HepG2 (cell line): Measurements from ENCODE around the gene SLC7A8. TPM values are rescaled to one million over a fixed set of nuclear protein-coding genes. Genes with fewer than 3 reads are reported as not detected.

ENCODE experiments used
- GLI4 ChIP-seq: sonication (generic); formaldehyde crosslinking; IDR thresholded peaks from 2 replicates; pipeline ENCODE4 v1.5.1; 2020; ENCODE audit warnings: missing genetic modification reagents, mild to moderate bottlenecking, moderate library complexity, borderline replicate concordance
- HNF4G ChIP-seq, 2 experiments: sonication (generic) in 1 of 2; formaldehyde crosslinking in 1 of 2; IDR thresholded peaks; 2 replicates each; pipeline versions ENCODE4 v1.4.0 to v1.6.1; 2011 to 2020; ENCODE audit warnings: borderline replicate concordance in 2 of 2, low read depth in 2 of 2, mild to moderate bottlenecking in 2 of 2, low read length in 1 of 2, missing genetic modification reagents in 1 of 2, moderate library complexity in 1 of 2
- KDM2A ChIP-seq: sonication (generic); formaldehyde crosslinking; IDR thresholded peaks from 2 replicates; pipeline ENCODE4 v1.4.0; 2020; ENCODE audit warnings: low read depth, missing genetic modification reagents, borderline replicate concordance
- KLF12 ChIP-seq: sonication (generic); formaldehyde crosslinking; IDR thresholded peaks from 2 replicates; pipeline ENCODE4 v1.4.0; 2020; ENCODE audit warnings: missing genetic modification reagents, borderline replicate concordance
- PAWR ChIP-seq: sonication (generic); formaldehyde crosslinking; IDR thresholded peaks from 2 replicates; pipeline ENCODE4 v1.4.0; 2020; ENCODE audit warnings: missing genetic modification reagents, mild to moderate bottlenecking, borderline replicate concordance
- TP53 ChIP-seq: sonication (generic); formaldehyde crosslinking; conservative IDR thresholded peaks from 2 replicates; pipeline ENCODE4 v1.4.0; 2020; ENCODE audit warnings: missing genetic modification reagents
- ZNF33B ChIP-seq: sonication (generic); formaldehyde crosslinking; IDR thresholded peaks from 2 replicates; pipeline ENCODE4 v1.5.1; 2020; ENCODE audit warnings: mild to moderate bottlenecking, missing genetic modification reagents
- ZNF441 ChIP-seq: sonication (generic); formaldehyde crosslinking; IDR thresholded peaks from 2 replicates; pipeline ENCODE4 v1.7.0; 2021; ENCODE audit warnings: missing genetic modification reagents, borderline replicate concordance
- ZNF644 ChIP-seq: IDR thresholded peaks from 2 replicates; pipeline ENCODE4 v1.6.1; 2016; ENCODE audit warnings: low read depth
- ZNF674 ChIP-seq: sonication (generic); formaldehyde crosslinking; IDR thresholded peaks from 2 replicates; pipeline ENCODE4 v1.5.0; 2020; ENCODE audit warnings: low read depth, mild to moderate bottlenecking, missing genetic modification reagents
- ZNF777 ChIP-seq: sonication (generic); formaldehyde crosslinking; IDR thresholded peaks from 2 replicates; pipeline ENCODE4 v1.4.0; 2020; ENCODE audit warnings: missing genetic modification reagents
- polyA plus RNA-seq, 8 experiments: library from polyadenylated mRNA; depleted of rRNA in 3 of 8; stranded (reverse) in 7 of 8; unstranded in 1 of 8; fragments of >200 nt; fragmentation: Illumina TruSeq in 4 of 8; extraction: Trizol in 4 of 8; gene quantifications; 2 replicates each; pipeline versions ENCODE4 v1.2.1 to v1.2.3, GENCODE V29; 2011 to 2016; ENCODE audit warnings: low read depth in 4 of 8, missing spikeins in 1 of 8, mixed read lengths in 1 of 8; ENCODE audit not compliant: insufficient read depth in 1 of 8
- total RNA-seq, 5 experiments: library from RNA; depleted of rRNA; stranded (reverse); fragments of >200 nt; fragmentation: Illumina TruSeq; extraction: Trizol; gene quantifications; 2 replicates each; pipeline ENCODE4 v1.2.3, GENCODE V29; 2016; ENCODE audit warnings: low read depth in 1 of 5
- TF ChIP-seq, protein P1 (sequence below): sonication (generic); formaldehyde crosslinking; IDR thresholded peaks from 2 replicates; pipeline ENCODE4 v1.9.0; 2022; ENCODE audit warnings: low read depth, missing genetic modification reagents
- TF ChIP-seq, protein P2 (sequence below): IDR thresholded peaks from 2 replicates; pipeline ENCODE4 v1.6.1; 2018; ENCODE audit warnings: missing genetic modification reagents, mild to moderate bottlenecking, missing compliant biosample characterization
- TF ChIP-seq, protein P3 (sequence below), 2 experiments: sonication (generic) in 1 of 2; formaldehyde crosslinking in 1 of 2; IDR thresholded peaks; 2 replicates each; pipeline versions ENCODE4 v1.4.0 to v1.6.1; 2018 to 2020; ENCODE audit warnings: missing genetic modification reagents in 2 of 2, borderline replicate concordance in 1 of 2, low read depth in 1 of 2, mild to moderate bottlenecking in 1 of 2, missing biosample characterization in 1 of 2
- TF ChIP-seq, protein P4 (sequence below): sonication (generic); formaldehyde crosslinking; conservative IDR thresholded peaks from 2 replicates; pipeline ENCODE4 v1.4.0; 2020; ENCODE audit warnings: missing genetic modification reagents
- TF ChIP-seq, protein P5 (sequence below): IDR thresholded peaks from 2 replicates; pipeline ENCODE4 v1.6.1; 2012; ENCODE audit warnings: low read depth, low read length, improper control_type of control experiment

The SLC7A8 gene
- total and polyA plus RNA-seq, 2 of the 13 experiments (the other 11 are each of a cell fraction or from before 2014, with no cell fraction given): 0.25 TPM; not detected in 1

DNA sequence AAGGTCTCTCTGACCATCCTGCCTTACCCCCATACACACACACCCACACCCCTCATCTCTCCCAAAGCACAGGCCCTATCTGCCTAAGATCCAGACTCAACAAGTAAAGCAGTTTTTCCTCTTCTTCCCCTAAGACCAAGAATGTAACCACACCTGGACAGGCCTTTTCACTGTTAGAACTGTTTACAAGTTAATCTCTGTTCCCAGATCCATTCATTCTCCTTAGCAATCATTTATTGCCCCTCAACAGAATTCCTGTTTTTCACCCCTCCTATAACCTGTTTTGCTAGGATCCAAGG is 76.8 kb downstream of the SLC7A8 start (continued):
- TF ChIP-seq, protein P1, sequence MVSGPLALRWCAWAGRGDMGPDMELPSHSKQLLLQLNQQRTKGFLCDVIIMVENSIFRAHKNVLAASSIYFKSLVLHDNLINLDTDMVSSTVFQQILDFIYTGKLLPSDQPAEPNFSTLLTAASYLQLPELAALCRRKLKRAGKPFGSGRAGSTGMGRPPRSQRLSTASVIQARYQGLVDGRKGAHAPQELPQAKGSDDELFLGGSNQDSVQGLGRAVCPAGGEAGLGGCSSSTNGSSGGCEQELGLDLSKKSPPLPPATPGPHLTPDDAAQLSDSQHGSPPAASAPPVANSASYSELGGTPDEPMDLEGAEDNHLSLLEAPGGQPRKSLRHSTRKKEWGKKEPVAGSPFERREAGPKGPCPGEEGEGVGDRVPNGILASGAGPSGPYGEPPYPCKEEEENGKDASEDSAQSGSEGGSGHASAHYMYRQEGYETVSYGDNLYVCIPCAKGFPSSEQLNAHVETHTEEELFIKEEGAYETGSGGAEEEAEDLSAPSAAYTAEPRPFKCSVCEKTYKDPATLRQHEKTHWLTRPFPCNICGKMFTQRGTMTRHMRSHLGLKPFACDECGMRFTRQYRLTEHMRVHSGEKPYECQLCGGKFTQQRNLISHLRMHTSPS (CRISPR knock-in tag): no peak
- no peak for TF ChIP-seq ZNF441 (CRISPR knock-in tag)
- TF ChIP-seq KDM2A (CRISPR knock-in tag): no peak
- no peak for TF ChIP-seq HNF4G (IDR thresholded peaks at IDR 0.05; ENCODE audit: borderline replicate concordance, low read depth, low read length)
- TF ChIP-seq HNF4G (CRISPR knock-in tag; IDR thresholded peaks at IDR 0.05; ENCODE audit: borderline replicate concordance, low read depth): no peak
- TF ChIP-seq TP53 (CRISPR knock-in tag): no peak
- no peak for TF ChIP-seq ZNF33B (CRISPR knock-in tag)
- TF ChIP-seq ZNF674 (CRISPR knock-in tag): no peak
- TF ChIP-seq ZNF777: no peak
- TF ChIP-seq GLI4 (CRISPR knock-in tag): 0 out of 2 replicates have a peak, but pooled peaks have one; percentile 19
- TF ChIP-seq, protein P2, sequence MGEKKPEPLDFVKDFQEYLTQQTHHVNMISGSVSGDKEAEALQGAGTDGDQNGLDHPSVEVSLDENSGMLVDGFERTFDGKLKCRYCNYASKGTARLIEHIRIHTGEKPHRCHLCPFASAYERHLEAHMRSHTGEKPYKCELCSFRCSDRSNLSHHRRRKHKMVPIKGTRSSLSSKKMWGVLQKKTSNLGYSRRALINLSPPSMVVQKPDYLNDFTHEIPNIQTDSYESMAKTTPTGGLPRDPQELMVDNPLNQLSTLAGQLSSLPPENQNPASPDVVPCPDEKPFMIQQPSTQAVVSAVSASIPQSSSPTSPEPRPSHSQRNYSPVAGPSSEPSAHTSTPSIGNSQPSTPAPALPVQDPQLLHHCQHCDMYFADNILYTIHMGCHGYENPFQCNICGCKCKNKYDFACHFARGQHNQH: no peak
- TF ChIP-seq, protein P3, sequence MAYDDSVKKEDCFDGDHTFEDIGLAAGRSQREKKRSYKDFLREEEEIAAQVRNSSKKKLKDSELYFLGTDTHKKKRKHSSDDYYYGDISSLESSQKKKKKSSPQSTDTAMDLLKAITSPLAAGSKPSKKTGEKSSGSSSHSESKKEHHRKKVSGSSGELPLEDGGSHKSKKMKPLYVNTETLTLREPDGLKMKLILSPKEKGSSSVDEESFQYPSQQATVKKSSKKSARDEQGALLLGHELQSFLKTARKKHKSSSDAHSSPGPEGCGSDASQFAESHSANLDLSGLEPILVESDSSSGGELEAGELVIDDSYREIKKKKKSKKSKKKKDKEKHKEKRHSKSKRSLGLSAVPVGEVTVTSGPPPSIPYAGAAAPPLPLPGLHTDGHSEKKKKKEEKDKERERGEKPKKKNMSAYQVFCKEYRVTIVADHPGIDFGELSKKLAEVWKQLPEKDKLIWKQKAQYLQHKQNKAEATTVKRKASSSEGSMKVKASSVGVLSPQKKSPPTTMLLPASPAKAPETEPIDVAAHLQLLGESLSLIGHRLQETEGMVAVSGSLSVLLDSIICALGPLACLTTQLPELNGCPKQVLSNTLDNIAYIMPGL (CRISPR knock-in tag; IDR thresholded peaks at IDR 0.05; ENCODE audit: borderline replicate concordance in 1 of 2, low read depth in 1 of 2): 0 out of 4 replicates have a peak, but pooled peaks of 1 of the 2 experiments have one; percentile 10
- TF ChIP-seq ZNF644 (CRISPR knock-in tag): no peak
- TF ChIP-seq, protein P4, sequence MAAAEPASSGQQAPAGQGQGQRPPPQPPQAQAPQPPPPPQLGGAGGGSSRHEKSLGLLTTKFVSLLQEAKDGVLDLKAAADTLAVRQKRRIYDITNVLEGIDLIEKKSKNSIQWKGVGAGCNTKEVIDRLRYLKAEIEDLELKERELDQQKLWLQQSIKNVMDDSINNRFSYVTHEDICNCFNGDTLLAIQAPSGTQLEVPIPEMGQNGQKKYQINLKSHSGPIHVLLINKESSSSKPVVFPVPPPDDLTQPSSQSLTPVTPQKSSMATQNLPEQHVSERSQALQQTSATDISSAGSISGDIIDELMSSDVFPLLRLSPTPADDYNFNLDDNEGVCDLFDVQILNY: no peak
- TF ChIP-seq PAWR (CRISPR knock-in tag): no peak
- no peak for TF ChIP-seq KLF12 (CRISPR knock-in tag)
- TF ChIP-seq, protein P5, sequence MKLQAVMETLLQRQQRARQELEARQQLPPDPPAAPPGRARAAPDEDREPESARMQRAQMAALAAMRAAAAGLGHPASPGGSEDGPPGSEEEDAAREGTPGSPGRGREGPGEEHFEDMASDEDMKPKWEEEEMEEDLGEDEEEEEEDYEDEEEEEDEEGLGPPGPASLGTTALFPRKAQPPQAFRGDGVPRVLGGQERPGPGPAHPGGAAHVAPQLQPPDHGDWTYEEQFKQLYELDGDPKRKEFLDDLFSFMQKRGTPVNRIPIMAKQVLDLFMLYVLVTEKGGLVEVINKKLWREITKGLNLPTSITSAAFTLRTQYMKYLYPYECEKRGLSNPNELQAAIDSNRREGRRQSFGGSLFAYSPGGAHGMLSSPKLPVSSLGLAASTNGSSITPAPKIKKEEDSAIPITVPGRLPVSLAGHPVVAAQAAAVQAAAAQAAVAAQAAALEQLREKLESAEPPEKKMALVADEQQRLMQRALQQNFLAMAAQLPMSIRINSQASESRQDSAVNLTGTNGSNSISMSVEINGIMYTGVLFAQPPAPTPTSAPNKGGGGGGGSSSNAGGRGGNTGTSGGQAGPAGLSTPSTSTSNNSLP: no peak
